Body of pancreas (tissue), 4 donors: Measurements from ENCODE around the gene RGS16. TPM values are rescaled to one million over a fixed set of nuclear protein-coding genes. Genes with fewer than 3 reads are reported as not detected.

ENCODE experiments used
- ATAC-seq: fragments of 150-250 bp; one replicate; pipeline ENCODE4 v1.9.1; 2016
- DNase-seq, 4 donors: peaks; one replicate each; pipeline ENCODE4 v3.0.0-alpha.2; 2019
- H3K27ac ChIP-seq, 4 donors: fragments of 200-600 bp; sonication (generic); 1 replicate in 3 of 4; 2 replicates in 1 of 4; pipeline versions ENCODE4 v1.5.1 to v1.6.1; 2016 to 2019; ENCODE audit warnings: mild to moderate bottlenecking in 1 of 4, mixed read lengths in 1 of 4, moderate library complexity in 1 of 4
- H3K27me3 ChIP-seq, 2 donors: fragments of 200-600 bp; sonication (generic); one replicate each; pipeline ENCODE4 v1.6.0; 2016; ENCODE audit warnings: mild to moderate bottlenecking in 1 of 2
- H3K36me3 ChIP-seq, 2 donors: fragments of 200-600 bp; sonication (generic); replicated peaks in 1 of 2; 2 replicates each; pipeline ENCODE4 v1.5.1; 2016; ENCODE audit warnings: low read depth in 2 of 2; ENCODE audit not compliant: insufficient read depth in 1 of 2
- H3K4me1 ChIP-seq: fragments of 200-600 bp; sonication (generic); one replicate; pipeline ENCODE4 v1.6.0; 2016
- H3K4me3 ChIP-seq, 2 donors: fragments of 200-600 bp; sonication (generic); 1 replicate in 1 of 2; 2 replicates in 1 of 2; pipeline ENCODE4 v1.5.1; 2016 to 2019
- H3K9me3 ChIP-seq, 3 donors: fragments of 200-600 bp; sonication (generic); 1 replicate in 2 of 3; 2 replicates in 1 of 3; pipeline ENCODE4 v1.5.1; 2016
- POLR2A ChIP-seq, 3 donors: fragments of 450-650 bp; IDR thresholded peaks; one replicate each; pipeline ENCODE4 v1.6.1; 2016; ENCODE audit warnings: antibody characterized with exemption in 3 of 3, mild to moderate bottlenecking in 2 of 3
- WGBS, 2 donors: methylation state at CpG; one replicate each; pipeline ENCODE4 v1.1.5; 2017; 5-methylcytosine and 5-hydroxymethylcytosine counted together
- intact Hi-C: fragments of 100-400 bp; cut with DNase I; formaldehyde crosslinking; loops from one replicate; pipeline ENCODE4 v1.15.1; 2023
- total RNA-seq, 2 donors: library from RNA; depleted of rRNA; stranded (reverse); fragments of >200 nt; gene quantifications; one replicate each; pipeline ENCODE4 v1.1.0, GENCODE V29; 2016
- TF ChIP-seq, protein P1 (sequence below), 7 experiments: fragments of 450-650 bp in 4 of 7; fragments of 200-600 bp in 3 of 7; sonication (generic) in 3 of 7; IDR thresholded peaks; one replicate each; pipeline ENCODE4 v1.5.1; 2016 to 2019; ENCODE audit warnings: antibody characterized with exemption in 7 of 7

Gene RGS16
- total RNA-seq, 2 donors from 2014 or later: 2.6 to 3.9 TPM

GRCh38 chr1:182564406-182565004 is 39.7 kb downstream of the RGS16 start:
- no peaks in the 10 kb centered on the region for H3K36me3 ChIP-seq
- no peaks in the 10 kb centered on the region for H3K27me3 ChIP-seq
- 48 to 64% methylated on average over 2 of the region's 2 CpGs for WGBS, 2 donors
- H3K4me1 ChIP-seq: no peaks in the 10 kb centered on the region
- no peaks in the 10 kb centered on the region for H3K9me3 ChIP-seq
- DNase-seq (no peak), ATAC-seq (no peak)
- no peak for TF ChIP-seq POLR2A (IDR thresholded peaks at IDR 0.05)
- TF ChIP-seq, protein P1, sequence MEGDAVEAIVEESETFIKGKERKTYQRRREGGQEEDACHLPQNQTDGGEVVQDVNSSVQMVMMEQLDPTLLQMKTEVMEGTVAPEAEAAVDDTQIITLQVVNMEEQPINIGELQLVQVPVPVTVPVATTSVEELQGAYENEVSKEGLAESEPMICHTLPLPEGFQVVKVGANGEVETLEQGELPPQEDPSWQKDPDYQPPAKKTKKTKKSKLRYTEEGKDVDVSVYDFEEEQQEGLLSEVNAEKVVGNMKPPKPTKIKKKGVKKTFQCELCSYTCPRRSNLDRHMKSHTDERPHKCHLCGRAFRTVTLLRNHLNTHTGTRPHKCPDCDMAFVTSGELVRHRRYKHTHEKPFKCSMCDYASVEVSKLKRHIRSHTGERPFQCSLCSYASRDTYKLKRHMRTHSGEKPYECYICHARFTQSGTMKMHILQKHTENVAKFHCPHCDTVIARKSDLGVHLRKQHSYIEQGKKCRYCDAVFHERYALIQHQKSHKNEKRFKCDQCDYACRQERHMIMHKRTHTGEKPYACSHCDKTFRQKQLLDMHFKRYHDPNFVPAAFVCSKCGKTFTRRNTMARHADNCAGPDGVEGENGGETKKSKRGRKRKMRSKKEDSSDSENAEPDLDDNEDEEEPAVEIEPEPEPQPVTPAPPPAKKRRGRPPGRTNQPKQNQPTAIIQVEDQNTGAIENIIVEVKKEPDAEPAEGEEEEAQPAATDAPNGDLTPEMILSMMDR (IDR thresholded peaks at IDR 0.05): no peak
- no peak overlapping the region for H3K4me3 ChIP-seq
- H3K27ac ChIP-seq: no peak overlapping the region
- intact Hi-C loops: no loop called here

GRCh38 chr1:182563095-182563494 is 41.1 kb downstream of the RGS16 start:
- DNase-seq: no peak
- H3K36me3 ChIP-seq: no peaks in the 10 kb centered on the region
- WGBS, 2 donors: 79 to 89% methylated on average over 4 of the region's 4 CpGs
- no peak overlapping the region for H3K27ac ChIP-seq
- no peaks in the 10 kb centered on the region for H3K9me3 ChIP-seq
- no peak for ATAC-seq
- TF ChIP-seq POLR2A (IDR thresholded peaks at IDR 0.05): no peak
- TF ChIP-seq, protein P1 (IDR thresholded peaks at IDR 0.05): no peak
- intact Hi-C loops: no loop called here
- H3K4me1 ChIP-seq: no peaks in the 10 kb centered on the region
- no peaks in the 10 kb centered on the region for H3K27me3 ChIP-seq
- no peak overlapping the region for H3K4me3 ChIP-seq

DNA sequence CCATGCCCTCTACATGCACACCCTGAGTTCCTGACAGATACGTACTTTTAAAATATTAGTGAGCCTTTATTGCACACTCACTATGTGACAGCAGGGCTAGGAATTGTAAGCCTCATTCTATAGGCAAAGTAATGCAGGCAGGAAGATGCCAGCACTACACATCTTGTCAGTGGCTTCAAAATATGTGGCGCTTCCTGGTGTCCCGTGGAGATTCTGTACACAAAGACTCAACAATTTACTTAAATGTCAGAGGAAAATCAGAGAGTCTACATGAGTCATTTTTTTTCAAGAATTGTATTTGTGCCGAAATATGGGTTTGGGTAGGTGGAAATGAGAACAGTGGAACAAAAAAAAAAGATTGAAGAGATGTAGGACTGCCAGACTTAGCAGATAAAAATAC is 42.7 kb downstream of the RGS16 start:
- ATAC-seq: no peak
- DNase-seq: no peak

GRCh38 chr1:182560392-182560984 is 43.7 kb downstream of the RGS16 start:
- no peak overlapping the region for H3K4me3 ChIP-seq
- ATAC-seq (no peak), DNase-seq (no peak)
- no peak overlapping the region for H3K27ac ChIP-seq
- WGBS, 2 donors: 54 to 59% methylated on average over 7 of the region's 7 CpGs
- H3K36me3 ChIP-seq: no peaks in the 10 kb centered on the region
- TF ChIP-seq, protein P1 (IDR thresholded peaks at IDR 0.05): no peak
- no peak for TF ChIP-seq POLR2A (IDR thresholded peaks at IDR 0.05)
- no peaks in the 10 kb centered on the region for H3K9me3 ChIP-seq
- no peaks in the 10 kb centered on the region for H3K4me1 ChIP-seq
- intact Hi-C loops: no loop called here
- H3K27me3 ChIP-seq: no peaks in the 10 kb centered on the region

More for the DNA sequence above, 42.7 kb downstream of the RGS16 start:
- no peak for TF ChIP-seq POLR2A (IDR thresholded peaks at IDR 0.05)
- TF ChIP-seq, protein P1 (IDR thresholded peaks at IDR 0.05): no peak
- Histone ChIP-seq H3K4me3 (no peak overlapping the region), H3K27me3 (no peaks in the 10 kb centered on the region), H3K9me3 (no peaks in the 10 kb centered on the region), H3K4me1 (no peaks in the 10 kb centered on the region), H3K27ac (no peak overlapping the region), H3K36me3 (no peaks in the 10 kb centered on the region)
- intact Hi-C loops: no loop called here
- WGBS, 2 donors: 55 to 60% methylated on average over 4 of the region's 4 CpGs

- Histone ChIP-seq H3K4me3 (no peak overlapping the region), H3K27ac (no peak overlapping the region), H3K4me1 (no peaks in the 10 kb centered on the region), H3K9me3 (peaks cover 0 to 5% (median 0%) of the 10 kb centered on the region in 3 donors), H3K27me3 (no peaks in the 10 kb centered on the region), H3K36me3 (no peaks in the 10 kb centered on the region)
- ATAC-seq: no peak
- intact Hi-C loops: no loop called here
- TF ChIP-seq, protein P1 (IDR thresholded peaks at IDR 0.05): no peak
- DNase-seq: no peak
These were observed 47.9 kb downstream of the RGS16 start for GRCh38 chr1:182556279-182556678.
